Measurements from ENCODE around the gene TRIL. TPM values are rescaled to one million over a fixed set of nuclear protein-coding genes. Genes with fewer than 3 reads are reported as not detected.
A peak's percentile ranks its signal among the peaks of the same experiment; 100 is the strongest.

The TRIL gene
- polyA plus RNA-seq, 3 donors = 50.9 to 55.9 (median 51.9) TPM

- no peak for DNase-seq (ENCODE audit: low read depth in 3 of 3, low spot score in 2 of 3)
Measured at GRCh38 chr7:28983396-28984190, 25.5 kb upstream of the TRIL start.

- no peak for DNase-seq (ENCODE audit: low read depth in 3 of 3, low spot score in 2 of 3)
Measured at GRCh38 chr7:28981161-28981465, 23.0 kb upstream of the TRIL start.

DNA sequence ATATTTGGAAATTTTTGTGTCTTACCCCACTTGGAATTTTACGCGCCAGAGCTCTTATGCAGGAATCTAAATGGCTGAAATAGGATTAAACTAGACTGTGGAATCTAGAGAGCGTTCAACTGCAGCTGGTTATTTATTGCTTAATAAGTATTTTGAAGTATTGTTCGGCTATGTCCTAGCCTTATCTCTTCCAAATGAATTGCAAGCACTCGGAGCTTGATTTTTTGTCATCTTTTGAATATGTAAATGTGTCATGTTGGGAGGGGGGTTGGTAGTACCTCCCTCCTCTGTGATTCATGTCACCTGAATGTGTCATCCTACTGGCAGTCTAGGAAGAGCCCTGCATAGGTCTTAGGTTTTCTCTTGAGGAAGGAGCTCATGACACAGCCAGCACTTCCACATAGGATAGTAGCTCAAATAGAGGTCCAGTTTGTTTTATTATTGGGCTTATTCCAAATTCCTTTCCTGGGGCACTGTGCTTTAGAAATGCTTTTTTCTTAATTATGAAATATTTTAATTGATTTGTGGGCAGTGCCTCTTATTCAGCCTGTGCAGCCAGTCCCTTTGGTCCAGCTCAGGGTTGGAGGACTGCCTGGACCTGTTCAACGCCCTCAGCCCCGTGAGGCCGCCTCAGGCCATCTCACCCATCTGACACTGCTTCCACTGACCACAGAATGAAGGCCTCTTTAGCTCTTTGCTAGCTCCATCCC, 22.5 kb upstream of the TRIL start:
- DNase-seq (ENCODE audit: low read depth in 3 of 3, low spot score in 2 of 3) = no peak

GRCh38 chr7:28979776-28980175, 21.6 kb upstream of the TRIL start:
- no peak for DNase-seq (ENCODE audit: low read depth in 3 of 3, low spot score in 2 of 3)

DNA sequence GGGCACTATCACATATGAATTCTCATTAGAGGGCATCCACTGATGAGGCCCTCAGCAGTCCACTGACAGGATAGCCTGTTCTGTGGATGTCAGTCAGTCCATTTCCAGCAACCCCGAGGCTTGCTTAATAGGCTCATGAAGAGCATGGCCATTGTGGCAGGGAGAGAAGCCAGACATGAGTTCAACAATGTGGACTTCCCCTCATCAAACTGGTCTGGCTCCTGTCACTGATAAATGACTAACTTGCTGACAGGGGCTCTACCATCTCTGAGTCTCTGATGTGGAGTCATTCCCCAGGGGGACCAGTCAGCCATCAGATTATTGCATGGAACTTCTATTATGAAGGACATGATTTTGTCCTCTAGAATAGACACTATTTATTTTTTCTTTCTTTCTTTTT, 19.8 kb upstream of the TRIL start:
- DNase-seq (ENCODE audit: low read depth in 3 of 3, low spot score in 2 of 3) = no peak

GRCh38 chr7:28976022-28976421, 17.9 kb upstream of the TRIL start:
- DNase-seq (ENCODE audit: low read depth in 3 of 3, low spot score in 2 of 3) = no peak

DNA sequence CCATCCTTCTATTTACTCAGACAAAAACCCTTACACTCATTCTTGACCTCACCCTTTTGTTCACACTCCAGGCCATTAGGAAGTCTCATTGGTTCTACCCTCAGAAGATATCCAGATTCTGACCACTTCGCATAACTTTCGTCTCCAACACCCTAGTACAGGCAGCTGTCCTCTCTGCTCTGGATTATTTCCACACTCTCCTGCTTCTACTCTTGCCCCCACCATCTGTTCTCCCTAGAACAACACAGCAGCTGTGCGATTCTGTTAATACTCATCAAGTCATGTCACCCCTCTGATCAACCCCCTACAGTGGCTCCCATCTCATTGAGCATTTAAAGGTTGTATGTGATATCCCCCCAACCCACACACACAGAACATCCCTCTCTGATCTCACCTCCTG, 15.5 kb upstream of the TRIL start:
- DNase-seq (ENCODE audit: low read depth in 3 of 3, low spot score in 2 of 3) = no peak

GRCh38 chr7:28964056-28964455, 5.9 kb upstream of the TRIL start:
- no peak for DNase-seq (ENCODE audit: low read depth in 3 of 3, low spot score in 2 of 3)

- DNase-seq (ENCODE audit: low read depth in 3 of 3, low spot score in 2 of 3) = no peak
Measured at GRCh38 chr7:28961972-28962371, 3.8 kb upstream of the TRIL start.

DNA sequence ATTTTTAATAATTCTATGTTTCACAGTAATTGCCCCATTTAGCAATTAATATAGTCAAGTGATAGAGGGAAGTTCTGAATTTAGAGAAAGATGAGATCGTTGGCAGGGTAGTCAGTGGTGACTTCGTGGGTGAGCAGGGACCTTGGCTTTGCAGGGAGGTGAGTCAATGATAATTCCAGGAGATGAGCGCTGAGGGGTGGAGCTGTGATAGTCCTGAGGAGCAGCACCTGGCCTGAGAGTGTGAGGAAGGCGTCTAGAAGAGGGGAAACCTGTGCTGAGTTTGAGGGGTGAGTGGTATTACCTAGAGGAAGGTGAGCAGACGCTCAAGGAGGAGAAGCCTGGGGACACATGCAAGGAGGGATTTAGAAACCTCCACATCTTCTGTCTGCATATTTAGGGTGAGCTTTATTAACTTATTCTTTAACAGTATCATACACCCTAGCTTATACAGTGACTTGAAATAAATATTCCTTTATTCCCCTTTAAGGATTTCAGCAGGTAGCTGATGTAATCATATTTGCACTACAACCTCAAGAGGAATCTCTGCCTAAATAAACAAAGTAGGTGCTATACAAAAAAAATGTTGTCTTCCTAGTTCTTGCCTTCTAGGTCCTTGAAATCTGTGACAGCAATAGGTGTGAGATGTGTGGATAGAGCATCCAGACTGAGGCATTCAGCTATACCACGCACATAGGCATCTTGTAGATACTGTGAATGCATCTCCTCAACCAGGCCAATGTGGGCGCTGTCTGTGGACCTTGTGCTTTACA, 2.1 kb upstream of the TRIL start:
- DNase-seq (ENCODE audit: low read depth in 3 of 3, low spot score in 2 of 3) = no peak

- DNase-seq (ENCODE audit: low read depth in 3 of 3, low spot score in 2 of 3) = no peak
Measured at GRCh38 chr7:28958980-28959347, 834 bp upstream of the TRIL start.

DNA sequence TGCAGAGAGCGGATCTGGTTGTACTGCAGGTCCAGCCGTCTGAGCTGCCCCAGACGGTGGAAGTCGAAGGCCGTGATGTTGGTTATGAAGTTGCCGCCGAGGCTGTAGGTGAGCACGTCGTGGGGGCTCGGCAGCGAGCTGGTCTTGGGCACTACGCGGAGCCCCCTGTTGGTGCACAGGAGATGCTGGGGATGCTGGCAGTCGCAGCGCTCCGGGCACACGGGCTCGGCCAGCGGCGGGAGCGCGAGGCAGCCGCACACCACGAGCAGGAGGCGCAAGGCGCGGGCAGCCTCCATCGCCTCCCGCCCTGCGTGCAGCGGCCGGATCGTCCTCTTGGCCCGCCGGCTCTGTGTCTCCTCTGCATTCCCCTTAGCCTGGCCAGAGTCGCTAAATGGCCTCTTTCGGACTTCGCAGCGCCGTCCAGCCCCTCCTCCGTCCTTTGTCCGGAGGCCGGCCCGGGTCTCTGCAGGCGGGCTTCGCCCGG, 337 bp downstream of the TRIL start:
- no peak for DNase-seq (ENCODE audit: low read depth in 3 of 3, low spot score in 2 of 3)

- DNase-seq (ENCODE audit: low read depth in 3 of 3, low spot score in 2 of 3) = no peak
Measured at GRCh38 chr7:28957064-28957750, 923 bp downstream of the TRIL start.

DNA sequence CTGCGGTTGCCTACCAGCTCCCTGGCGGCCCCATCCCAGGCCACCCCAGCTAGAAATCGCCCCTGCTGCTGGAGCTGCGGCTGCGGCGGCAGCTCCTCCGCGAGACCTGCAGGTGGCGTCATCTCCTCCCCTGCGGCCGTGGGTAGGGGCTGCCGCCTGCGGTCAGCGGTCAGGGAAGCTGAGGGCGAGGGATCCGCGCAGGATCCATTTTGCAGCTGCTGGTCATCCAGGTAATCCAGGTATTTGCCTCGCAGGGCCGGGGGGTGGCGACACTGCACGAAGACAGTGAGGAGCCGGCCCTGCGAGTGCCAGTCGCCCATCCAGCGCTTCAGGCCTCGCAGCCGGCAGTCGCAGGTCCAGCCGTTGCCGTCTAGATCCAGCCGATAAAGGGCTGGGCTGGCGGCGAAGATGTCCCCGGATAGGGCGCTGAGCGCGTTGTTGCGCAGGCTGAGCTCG, 1.5 kb downstream of the TRIL start:
- peak in 2 of 3 donors; percentile 58 to 63 for DNase-seq (ENCODE audit: low read depth in 3 of 3, low spot score in 2 of 3)

DNA sequence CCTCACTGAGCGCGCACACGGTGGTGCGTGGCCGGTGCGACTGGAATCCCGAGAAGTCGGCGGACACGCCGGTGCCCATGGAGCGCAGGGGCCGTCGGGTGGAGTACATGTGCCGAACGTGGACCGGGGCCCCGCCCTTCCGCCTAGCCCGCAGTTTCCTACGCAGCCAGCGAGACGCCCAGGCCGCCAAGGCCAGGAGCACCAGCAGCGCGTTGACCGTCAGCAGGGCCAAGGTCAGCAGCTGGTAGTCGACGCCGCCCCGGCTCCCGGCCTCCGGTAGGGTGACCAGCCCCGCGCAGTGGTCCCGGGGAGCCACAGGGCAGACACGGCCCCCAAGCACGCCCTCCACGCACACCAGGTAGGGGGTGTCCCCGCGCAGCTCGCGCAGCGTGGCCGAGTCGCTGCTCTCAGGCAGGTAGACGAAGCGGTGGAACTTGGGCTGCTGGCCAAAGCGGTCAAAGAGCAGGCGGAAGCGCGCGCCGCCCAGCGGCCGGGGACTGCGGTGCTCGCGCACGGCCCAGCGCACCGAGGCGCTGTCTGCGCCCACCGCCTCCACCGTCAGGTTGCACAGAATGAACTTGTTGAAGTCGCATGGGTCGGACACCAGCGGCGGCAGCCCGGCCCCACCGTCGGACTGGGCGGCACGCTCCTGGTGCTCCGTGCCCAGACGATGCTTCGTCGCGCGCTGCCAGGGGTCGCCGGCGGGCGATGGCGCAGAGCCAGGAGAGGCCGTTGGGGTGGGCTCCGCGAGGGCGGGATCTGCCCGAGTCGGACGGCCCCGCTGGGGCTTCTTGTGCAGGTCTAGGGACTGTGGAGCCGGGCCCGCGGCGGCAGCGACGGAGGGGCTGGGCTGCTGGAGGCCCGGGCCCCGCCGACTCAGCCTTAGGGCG, 2.2 kb downstream of the TRIL start:
- DNase-seq (ENCODE audit: low read depth in 3 of 3, low spot score in 2 of 3) = peak in 2 of 3 donors; percentile 68 to 72

DNA sequence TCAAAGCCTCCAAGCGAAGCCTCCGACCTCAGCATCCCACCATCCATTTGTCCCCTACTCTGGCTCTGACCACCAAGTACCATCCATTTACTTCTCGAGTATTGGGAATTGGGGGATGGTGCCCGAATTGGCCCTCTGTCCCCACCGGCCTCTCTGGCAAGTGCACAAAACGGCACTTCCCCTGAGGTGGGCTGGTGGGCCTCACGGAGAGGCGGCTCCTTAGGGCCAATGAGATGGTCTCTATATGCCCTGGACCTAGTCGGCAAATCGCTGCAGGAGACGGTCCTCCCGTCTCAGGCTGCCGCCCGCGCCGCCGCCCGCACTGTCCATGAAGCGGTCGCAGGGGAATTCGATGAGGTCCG, 2.8 kb downstream of the TRIL start:
- DNase-seq (ENCODE audit: low read depth in 3 of 3, low spot score in 2 of 3) = no peak

DNA sequence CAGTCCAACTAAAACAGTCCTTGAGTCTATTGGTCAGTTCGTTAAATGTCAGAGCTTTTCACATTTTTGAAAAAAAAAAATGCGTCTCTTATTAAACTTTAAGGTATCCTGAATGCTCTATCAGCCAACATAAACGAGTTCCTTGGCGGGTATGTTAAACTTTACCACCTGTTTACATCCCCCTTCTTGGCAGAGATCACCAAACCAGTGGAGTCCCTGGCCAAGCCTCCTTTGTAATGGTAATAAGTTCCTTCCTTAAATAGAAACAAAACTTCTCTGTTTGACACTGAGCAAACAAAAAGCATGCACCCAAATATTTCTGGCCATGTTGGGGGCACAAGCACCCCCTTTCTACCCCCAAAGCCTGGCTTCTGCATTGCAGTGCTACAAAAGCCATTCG, 3.2 kb downstream of the TRIL start:
- no peak for DNase-seq (ENCODE audit: low read depth in 3 of 3, low spot score in 2 of 3)

DNA sequence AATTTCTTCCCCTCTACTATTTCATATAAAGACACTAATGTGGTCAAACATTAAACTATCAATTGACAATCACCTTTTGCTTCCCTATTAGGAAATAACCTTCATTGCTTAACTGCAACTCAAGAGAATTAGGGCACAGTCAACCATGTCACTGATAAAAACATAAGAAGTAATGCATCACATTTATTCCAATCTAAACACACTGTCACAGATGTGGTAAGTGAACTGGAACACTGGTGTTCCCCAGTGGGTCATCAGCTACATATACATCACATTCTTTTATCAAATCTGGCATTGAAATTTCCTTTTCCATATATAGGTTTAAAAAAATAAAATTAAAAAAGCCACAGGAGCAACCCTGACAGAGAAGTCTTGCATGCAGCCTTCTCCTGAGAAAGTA, 3.7 kb downstream of the TRIL start:
- no peak for DNase-seq (ENCODE audit: low read depth in 3 of 3, low spot score in 2 of 3)

- DNase-seq (ENCODE audit: low read depth in 3 of 3, low spot score in 2 of 3) = no peak
Measured at GRCh38 chr7:28953633-28954032, 4.5 kb downstream of the TRIL start.

- no peak for DNase-seq (ENCODE audit: low read depth in 3 of 3, low spot score in 2 of 3)
Measured at GRCh38 chr7:28942168-28942567, 16.0 kb downstream of the TRIL start.
